SK-N-SH (cell line): ENCODE data around the gene HYAL2. TPM values are rescaled to one million over a fixed set of nuclear protein-coding genes. Genes with fewer than 3 reads are reported as not detected.

Source experiments
- CTCF ChIA-PET: fragments of 300-600, 350-600 bp; formaldehyde crosslinking; extraction: SDS; loops from one replicate; lab custom pipeline; 2021; lab: Yijun Ruan, JAX
- POLR2A ChIA-PET: fragments of 350-600 bp; sonication (Branson Sonifier 250); formaldehyde crosslinking; extraction: SDS; loops from one replicate; lab custom pipeline; 2020; ENCODE audit warnings: antibody characterized with exemption, inconsistent platforms; lab: Yijun Ruan, JAX
- DNase-seq: peaks from one replicate; pipeline ENCODE4 v3.0.0; 2012
- H2AFZ ChIP-seq: fragments of 200-600 bp; sonication (generic); 2 replicates; pipeline ENCODE4 v1.8.1; 2016; ENCODE audit warnings: antibody characterized with exemption, mild to moderate bottlenecking, low read depth
- H3F3A ChIP-seq: fragments of 200-600 bp; sonication (generic); replicated peaks from 2 replicates; pipeline ENCODE3; 2016; ENCODE audit warnings: antibody characterized with exemption, mild to moderate bottlenecking; ENCODE audit not compliant: insufficient read depth
- H3K27ac ChIP-seq, 2 experiments: fragments of 200-500 bp in 1 of 2; fragments of 200-600 bp in 1 of 2; sonication (Bioruptor generic) in 1 of 2; sonication (generic), shearing (Covaris generic) in 1 of 2; 2 replicates each; pipeline versions ENCODE4 v1.5.1 to v1.6.1; 2014 to 2016; ENCODE audit warnings: low read depth in 2 of 2, inconsistent platforms in 1 of 2, low read length in 1 of 2, mild to moderate bottlenecking in 1 of 2, mixed read lengths in 1 of 2
- H3K27me3 ChIP-seq: fragments of 200-600 bp; sonication (generic), shearing (Covaris generic); 2 replicates; pipeline ENCODE4 v1.6.1; 2016; ENCODE audit warnings: mixed run types; ENCODE audit not compliant: insufficient read depth
- H3K36me3 ChIP-seq, 2 experiments: fragments of 200-500 bp in 1 of 2; fragments of 200-600 bp in 1 of 2; sonication (Bioruptor generic) in 1 of 2; sonication (generic) in 1 of 2; replicated peaks in 1 of 2; 2 replicates each; pipeline versions ENCODE3 to v1.5.1; 2014 to 2016; ENCODE audit warnings: low read length in 1 of 2, mild to moderate bottlenecking in 1 of 2; ENCODE audit not compliant: insufficient read depth in 2 of 2, control insufficient read depth in 1 of 2
- H3K4me1 ChIP-seq, 2 experiments: fragments of 200-500 bp in 1 of 2; fragments of 200-600 bp in 1 of 2; sonication (Bioruptor generic) in 1 of 2; sonication (generic), shearing (Covaris generic) in 1 of 2; 2 replicates each; pipeline versions ENCODE4 v1.5.1 to v1.6.1; 2014 to 2016; ENCODE audit warnings: low read depth in 1 of 2, low read length in 1 of 2, mixed run types in 1 of 2; ENCODE audit not compliant: insufficient read depth in 2 of 2, control insufficient read depth in 1 of 2
- H3K4me2 ChIP-seq: fragments of 200-600 bp; sonication (generic), shearing (Covaris generic); 2 replicates; pipeline ENCODE4 v1.6.1; 2017; ENCODE audit warnings: mixed run types
- H3K4me3 ChIP-seq, 2 experiments: fragments of 200-500 bp in 1 of 2; fragments of 200-600 bp in 1 of 2; sonication (Bioruptor generic) in 1 of 2; sonication (generic), shearing (Covaris generic) in 1 of 2; 2 replicates each; pipeline versions ENCODE4 v1.5.1 to v1.8.1; 2014 to 2016; ENCODE audit warnings: low read depth in 2 of 2, inconsistent platforms in 1 of 2, low read length in 1 of 2, mild to moderate bottlenecking in 1 of 2, mixed read lengths in 1 of 2, moderate library complexity in 1 of 2
- H3K79me2 ChIP-seq: fragments of 200-600 bp; sonication (generic); 2 replicates; pipeline ENCODE4 v1.8.1; 2017; ENCODE audit warnings: mild to moderate bottlenecking; ENCODE audit not compliant: insufficient read depth
- H3K9ac ChIP-seq: fragments of 200-600 bp; sonication (generic); 2 replicates; pipeline ENCODE4 v1.6.1; 2017; ENCODE audit warnings: mixed run types
- H3K9me2 ChIP-seq: fragments of 200-600 bp; sonication (generic); 2 replicates; pipeline ENCODE4 v1.6.1; 2017; ENCODE audit warnings: mixed run types
- H3K9me3 ChIP-seq: fragments of 200-600 bp; sonication (generic); 2 replicates; pipeline ENCODE4 v1.6.1; 2017; ENCODE audit warnings: mixed run types, mild to moderate bottlenecking, moderate library complexity
- H4K20me1 ChIP-seq: fragments of 200-600 bp; sonication (generic); 2 replicates; pipeline ENCODE4 v1.6.1; 2017; ENCODE audit warnings: mild to moderate bottlenecking, mixed run types; ENCODE audit not compliant: insufficient read depth
- CHD2 ChIP-seq: fragments of 150-350 bp; IDR thresholded peaks from 2 replicates; pipeline ENCODE4 v1.6.1; 2018; ENCODE audit warnings: low read length; ENCODE audit not compliant: partially characterized antibody
- CTCF ChIP-seq: fragments of 200-600 bp; sonication (generic); IDR thresholded peaks from 2 replicates; pipeline ENCODE4 v1.6.1; 2017; ENCODE audit warnings: antibody characterized with exemption, mild to moderate bottlenecking, moderate library complexity
- ELF1 ChIP-seq: IDR thresholded peaks from 2 replicates; pipeline ENCODE4 v1.4.0; 2012
- EP300 ChIP-seq, 2 experiments: IDR thresholded peaks; 2 replicates each; pipeline versions ENCODE4 v1.4.0 to v1.6.1; 2012; ENCODE audit warnings: borderline replicate concordance in 1 of 2, low read depth in 1 of 2, low read length in 1 of 2
- EZH2phosphoT487 ChIP-seq: fragments of 200-600 bp; sonication (generic); IDR thresholded peaks from 2 replicates; pipeline ENCODE4 v1.6.1; 2017; ENCODE audit warnings: low read depth, mixed run types, mild to moderate bottlenecking, antibody characterized with exemption, moderate library complexity, borderline replicate concordance
- FOSL2 ChIP-seq: IDR thresholded peaks from 2 replicates; pipeline ENCODE4 v1.4.0; 2012; ENCODE audit warnings: low read depth, mild to moderate bottlenecking, moderate library complexity, borderline replicate concordance
- FOXJ3 ChIP-seq: sonication (generic); formaldehyde crosslinking; IDR thresholded peaks from 2 replicates; pipeline ENCODE4 v1.5.1; 2020; ENCODE audit warnings: mild to moderate bottlenecking, missing genetic modification reagents
- GABPA ChIP-seq: IDR thresholded peaks from 2 replicates; pipeline ENCODE4 v1.4.0; 2012; ENCODE audit warnings: low read depth, mild to moderate bottlenecking
- GATA2 ChIP-seq: sonication (generic); formaldehyde crosslinking; IDR thresholded peaks from 2 replicates; pipeline ENCODE4 v1.5.0; 2020; ENCODE audit warnings: mild to moderate bottlenecking, missing genetic modification reagents
- JUND ChIP-seq: IDR thresholded peaks from 2 replicates; pipeline ENCODE4 v1.4.0; 2012
- MAX ChIP-seq: IDR thresholded peaks from 2 replicates; pipeline ENCODE4 v1.4.0; 2012; ENCODE audit warnings: low read depth
- MEF2A ChIP-seq: IDR thresholded peaks from 2 replicates; pipeline ENCODE4 v1.4.0; 2012; ENCODE audit warnings: low read depth, borderline replicate concordance
- MXI1 ChIP-seq: IDR thresholded peaks from 2 replicates; pipeline ENCODE4 v1.6.1; 2012; ENCODE audit warnings: mild to moderate bottlenecking, low read depth, low read length, improper control_type of control experiment
- NFIC ChIP-seq: IDR thresholded peaks from 2 replicates; pipeline ENCODE4 v1.4.0; 2012; ENCODE audit warnings: borderline replicate concordance
- NRF1 ChIP-seq: IDR thresholded peaks from 2 replicates; pipeline ENCODE4 v1.6.1; 2012; ENCODE audit warnings: low read depth, mild to moderate bottlenecking, low read length
- PBX3 ChIP-seq: IDR thresholded peaks from 2 replicates; pipeline ENCODE4; 2012
- POLR2AphosphoS5 ChIP-seq: IDR thresholded peaks from 2 replicates; pipeline ENCODE4 v1.6.1; 2012; ENCODE audit warnings: low read depth, low read length
- RAD21 ChIP-seq: IDR thresholded peaks from 2 replicates; pipeline ENCODE4 v1.6.1; 2012; ENCODE audit warnings: mild to moderate bottlenecking, low read length
- RCOR1 ChIP-seq: fragments of 150-350 bp; IDR thresholded peaks from 2 replicates; pipeline ENCODE4 v1.6.1; 2017; ENCODE audit warnings: antibody characterized with exemption, low read length
- SIN3A ChIP-seq: IDR thresholded peaks from 2 replicates; pipeline ENCODE4 v1.6.1; 2012; ENCODE audit warnings: low read depth, mild to moderate bottlenecking, low read length, moderate library complexity, borderline replicate concordance
- SMC3 ChIP-seq: IDR thresholded peaks from 2 replicates; pipeline ENCODE4 v1.6.1; 2012; ENCODE audit warnings: low read depth, low read length, improper control_type of control experiment
- TAF1 ChIP-seq: IDR thresholded peaks from 2 replicates; pipeline ENCODE4 v1.6.1; 2012; ENCODE audit warnings: low read depth, mild to moderate bottlenecking, low read length, moderate library complexity, borderline replicate concordance
- TCF12 ChIP-seq: IDR thresholded peaks from 2 replicates; pipeline ENCODE4 v1.4.0; 2012
- TEAD4 ChIP-seq: IDR thresholded peaks from 2 replicates; pipeline ENCODE4 v1.4.0; 2012; ENCODE audit warnings: mild to moderate bottlenecking, borderline replicate concordance; ENCODE audit not compliant: insufficient read depth
- USF1 ChIP-seq: IDR thresholded peaks from 2 replicates; pipeline ENCODE4 v1.4.0; 2012; ENCODE audit warnings: low read depth, borderline replicate concordance
- USF2 ChIP-seq: fragments of 150-350 bp; IDR thresholded peaks from 2 replicates; pipeline ENCODE4 v1.6.1; 2017; ENCODE audit warnings: antibody characterized with exemption, low read length, low read depth, borderline replicate concordance
- YY1 ChIP-seq: IDR thresholded peaks from 2 replicates; pipeline ENCODE4 v1.4.0; 2012; ENCODE audit warnings: low read depth, mild to moderate bottlenecking
- ZBTB33 ChIP-seq: IDR thresholded peaks from 2 replicates; pipeline ENCODE4 v1.4.0; 2012; ENCODE audit warnings: low read depth, borderline replicate concordance
- WGBS: methylation state at CpG from one replicate; pipeline ENCODE4 v1.1.6; 2017; ENCODE audit warnings: low lambda C conversion rate; 5-methylcytosine and 5-hydroxymethylcytosine counted together
- polyA plus RNA-seq, 3 experiments: library from polyadenylated mRNA; depleted of rRNA; stranded (reverse); fragments of >200 nt; gene quantifications; 2 replicates each; pipeline ENCODE4 v1.2.3, GENCODE V29; 2012

The HYAL2 gene
- polyA plus RNA-seq, 1 of the 3 experiments (the other 2 are of a cell fraction): 135 TPM

- H3K4me3 ChIP-seq: peak overlapping the region; percentile 25 to 59; a peak in 3 of 4 replicates
- ChIA-PET POLR2A (no interaction called here), CTCF (interaction anchor here (0.6 to 12.2 kb wide), 29 partner anchors 9 to 337 kb away, joined by 3 to 206 read pairs (median 4); partner anchors contain the start of genes GNAI2 and GNAT1)
- H3K9me3 ChIP-seq: no peaks in the 10 kb centered on the region
- no peaks in the 10 kb centered on the region for H3K79me2 ChIP-seq
- H3K9me2 ChIP-seq: no peaks in the 10 kb centered on the region
- H3F3A ChIP-seq: peaks cover 16% of the 10 kb centered on the region
- H3K27ac ChIP-seq: no peak overlapping the region
- no peaks in the 10 kb centered on the region for H3K36me3 ChIP-seq
- H4K20me1 ChIP-seq: no peaks in the 10 kb centered on the region
- peaks cover 11 to 19% of the 10 kb centered on the region in 2 experiments; a peak in 2 of 4 replicates for H3K4me1 ChIP-seq
- peak; percentile 98 for DNase-seq
- H2AFZ ChIP-seq: peak overlapping the region; percentile 83; the same call in 1 of the 2 replicates
- H3K9ac ChIP-seq: no peak overlapping the region
- 0 out of 2 replicates have a peak, but pooled peaks cover 16% of the 10 kb centered on the region for H3K27me3 ChIP-seq
- peak overlapping the region; percentile 82 for H3K4me2 ChIP-seq
- WGBS: 13% methylated on average over 23 of the region's 61 CpGs
- TF ChIP-seq FOXJ3 (CRISPR knock-in tag) (no peak), USF2 (no peak), CHD2 (peak; percentile 22), USF1 (no peak), CTCF (peak; percentile 91), JUND (no peak), RAD21 (peak; percentile 99), TCF12 (no peak), RCOR1 (no peak; the same call in 1 of the 2 replicates), SIN3A (no peak), MAX (0 out of 2 replicates have a peak, but pooled peaks have one; percentile 37), GABPA (no peak), EP300 (IDR thresholded peaks at IDR 0.05; ENCODE audit: borderline replicate concordance in 1 of 2, low read depth in 1 of 2, low read length in 1 of 2) (no peak), SMC3 (peak; percentile 97), PBX3 (no peak), MEF2A (no peak), MXI1 (no peak), NFIC (no peak), FOSL2 (no peak), YY1 (no peak), TAF1 (no peak), ZBTB33 (no peak), POLR2AphosphoS5 (no peak), TEAD4 (no peak), EZH2phosphoT487 (no peak), GATA2 (CRISPR knock-in tag) (no peak), ELF1 (no peak), NRF1 (peak; percentile 54; the same call in 1 of the 2 replicates)
These were observed 49.4 kb downstream of the HYAL2 start for GRCh38 chr3:50272911-50273688.
